Mesendoderm (in vitro differentiated cells): ENCODE data around the gene MINAR2.

Source experiments
- DNase-seq: peaks from one replicate; pipeline ENCODE4 v3.0.0; 2013
- H2AK5ac ChIP-seq: 2 replicates; pipeline ENCODE4 v1.6.1; 2013; ENCODE audit warnings: low read length, inconsistent platforms
- H2BK120ac ChIP-seq: 2 replicates; pipeline ENCODE4 v1.6.1; 2013; ENCODE audit warnings: low read depth, mild to moderate bottlenecking, low read length, moderate library complexity, mixed read lengths
- H2BK15ac ChIP-seq: replicated peaks from 2 replicates; pipeline ENCODE4 v1.6.1; 2013; ENCODE audit warnings: low read depth, mild to moderate bottlenecking, moderate library complexity
- H2BK5ac ChIP-seq: 2 replicates; pipeline ENCODE4 v1.6.1; 2013; ENCODE audit warnings: low read length, inconsistent platforms
- H3K18ac ChIP-seq: 2 replicates; pipeline ENCODE4 v1.6.1; 2013; ENCODE audit warnings: mild to moderate bottlenecking, low read length, mixed read lengths
- H3K23ac ChIP-seq: one replicate; pipeline ENCODE4 v1.6.1; 2013; ENCODE audit warnings: low read length
- H3K27ac ChIP-seq: 2 replicates; pipeline ENCODE4 v1.5.1; 2013; ENCODE audit warnings: low read depth, mild to moderate bottlenecking, inconsistent platforms, low read length, moderate library complexity
- H3K27me3 ChIP-seq: 2 replicates; pipeline ENCODE4 v1.6.1; 2013; ENCODE audit warnings: low read length, control low read depth, mild to moderate bottlenecking, inconsistent platforms; ENCODE audit not compliant: insufficient read depth, poor library complexity
- H3K36me3 ChIP-seq: 2 replicates; pipeline ENCODE4 v1.6.1; 2013; ENCODE audit warnings: low read length, inconsistent platforms; ENCODE audit not compliant: control insufficient read depth, insufficient read depth
- H3K4ac ChIP-seq: one replicate; pipeline ENCODE4 v1.6.1; 2013; ENCODE audit warnings: low read depth, mild to moderate bottlenecking, low read length, moderate library complexity
- H3K4me1 ChIP-seq: 2 replicates; pipeline ENCODE4 v1.6.1; 2013; ENCODE audit warnings: low read depth, low read length, inconsistent platforms; ENCODE audit not compliant: control insufficient read depth
- H3K4me2 ChIP-seq: 2 replicates; pipeline ENCODE4 v1.6.1; 2013; ENCODE audit warnings: low read length
- H3K4me3 ChIP-seq: 2 replicates; pipeline ENCODE4 v1.5.1; 2013; ENCODE audit warnings: mild to moderate bottlenecking, low read length
- H3K56ac ChIP-seq: one replicate; pipeline ENCODE4 v1.6.1; 2013; ENCODE audit warnings: low read length
- H3K79me1 ChIP-seq: 2 replicates; pipeline ENCODE4 v1.6.1; 2013; ENCODE audit warnings: low read length, inconsistent platforms
- H3K79me2 ChIP-seq: 2 replicates; pipeline ENCODE4 v1.6.1; 2013; ENCODE audit warnings: mild to moderate bottlenecking, low read length; ENCODE audit not compliant: control insufficient read depth, insufficient read depth
- H3K9ac ChIP-seq: 2 replicates; pipeline ENCODE4 v1.6.1; 2013; ENCODE audit warnings: low read length, inconsistent platforms
- H4K5ac ChIP-seq: one replicate; pipeline ENCODE4 v1.6.1; 2013; ENCODE audit warnings: low read length
- H4K8ac ChIP-seq: one replicate; pipeline ENCODE4 v1.6.1; 2013; ENCODE audit warnings: low read depth, mild to moderate bottlenecking, control low read depth, low read length, moderate library complexity
- WGBS: extraction: QIAGEN DNeasy Blood & Tissue Kit; methylation state at CpG from one replicate; pipeline ENCODE4 v1.1.7; 2013; ENCODE audit warnings: low lambda C conversion rate, missing lambda C conversion rate; ENCODE audit not compliant: insufficient coverage; ENCODE audit errors: extremely low coverage; 5-methylcytosine and 5-hydroxymethylcytosine counted together

MINAR2 gene

DNA sequence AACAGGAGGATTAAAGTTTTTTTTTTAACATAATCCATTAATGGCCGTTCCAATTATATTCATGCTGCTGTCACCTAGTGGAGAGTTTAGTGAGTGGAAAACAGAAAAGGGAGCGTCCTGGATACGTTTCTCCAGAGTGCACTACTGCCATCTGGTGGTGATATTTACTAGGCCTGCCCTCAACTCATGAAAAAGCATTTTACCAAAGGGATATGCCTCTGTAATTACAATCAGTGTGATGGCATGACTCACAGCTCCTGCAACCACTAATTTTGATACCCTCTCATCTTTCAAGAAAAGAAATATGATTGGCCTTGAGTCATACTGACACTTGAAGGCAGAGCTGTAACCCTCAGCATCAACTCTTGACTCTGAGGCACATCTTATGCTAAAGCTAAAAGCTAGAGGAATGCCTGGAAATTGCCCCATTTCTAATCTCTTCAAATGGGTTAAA is 20.1 kb downstream of the MINAR2 start:
- WGBS: no CpG with 5 or more reads among the region's 3 CpGs

DNA sequence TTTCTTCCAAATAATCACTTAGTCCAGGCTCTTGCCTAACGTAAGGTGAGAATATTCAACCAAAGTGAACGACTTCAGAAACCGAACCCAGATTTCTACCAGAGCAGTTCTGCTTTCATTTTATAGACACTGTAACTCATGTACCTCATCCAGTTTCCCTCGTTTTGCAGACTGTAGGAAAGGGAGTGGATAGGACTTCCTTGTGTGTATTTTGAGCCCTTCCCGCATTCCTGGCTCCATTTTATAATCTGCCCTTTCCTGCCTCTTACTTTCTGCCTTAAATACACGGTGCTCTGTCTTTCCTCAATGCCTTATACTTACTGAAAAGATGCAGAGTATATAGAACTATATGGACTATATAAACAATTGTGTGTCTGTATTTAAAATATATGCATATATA is 20.8 kb downstream of the MINAR2 start:
- Histone ChIP-seq H3K56ac (peak overlapping the region; percentile 2), H4K5ac (no peak overlapping the region), H3K9ac (no peak overlapping the region), H2BK120ac (no peak overlapping the region), H3K23ac (no peak overlapping the region), H3K27me3 (no peaks in the 10 kb centered on the region), H2BK5ac (no peak overlapping the region), H2BK15ac (no peak overlapping the region), H3K4me1 (no peaks in the 10 kb centered on the region), H3K4me3 (no peak overlapping the region), H3K79me2 (no peaks in the 10 kb centered on the region), H3K27ac (no peak overlapping the region), H3K4ac (no peak overlapping the region), H3K18ac (no peak overlapping the region), H3K4me2 (no peak overlapping the region), H4K8ac (no peak overlapping the region), H2AK5ac (no peak overlapping the region), H3K36me3 (no peaks in the 10 kb centered on the region), H3K79me1 (no peaks in the 10 kb centered on the region)
- no CpG with 5 or more reads among the region's 6 CpGs for WGBS
- DNase-seq: no peak

More for the DNA sequence above, 20.1 kb downstream of the MINAR2 start:
- Histone ChIP-seq H3K4me2 (no peak overlapping the region), H3K18ac (no peak overlapping the region), H3K56ac (peak overlapping the region; percentile 59), H3K79me2 (no peaks in the 10 kb centered on the region), H3K23ac (no peak overlapping the region), H3K9ac (no peak overlapping the region), H3K4me1 (no peaks in the 10 kb centered on the region), H2BK15ac (no peak overlapping the region), H3K4ac (no peak overlapping the region), H4K5ac (no peak overlapping the region), H3K27me3 (no peaks in the 10 kb centered on the region), H3K27ac (no peak overlapping the region), H2AK5ac (no peak overlapping the region), H2BK120ac (no peak overlapping the region), H3K4me3 (no peak overlapping the region), H4K8ac (no peak overlapping the region), H2BK5ac (no peak overlapping the region), H3K36me3 (no peaks in the 10 kb centered on the region), H3K79me1 (no peaks in the 10 kb centered on the region)
- DNase-seq: peak; percentile 91

DNA sequence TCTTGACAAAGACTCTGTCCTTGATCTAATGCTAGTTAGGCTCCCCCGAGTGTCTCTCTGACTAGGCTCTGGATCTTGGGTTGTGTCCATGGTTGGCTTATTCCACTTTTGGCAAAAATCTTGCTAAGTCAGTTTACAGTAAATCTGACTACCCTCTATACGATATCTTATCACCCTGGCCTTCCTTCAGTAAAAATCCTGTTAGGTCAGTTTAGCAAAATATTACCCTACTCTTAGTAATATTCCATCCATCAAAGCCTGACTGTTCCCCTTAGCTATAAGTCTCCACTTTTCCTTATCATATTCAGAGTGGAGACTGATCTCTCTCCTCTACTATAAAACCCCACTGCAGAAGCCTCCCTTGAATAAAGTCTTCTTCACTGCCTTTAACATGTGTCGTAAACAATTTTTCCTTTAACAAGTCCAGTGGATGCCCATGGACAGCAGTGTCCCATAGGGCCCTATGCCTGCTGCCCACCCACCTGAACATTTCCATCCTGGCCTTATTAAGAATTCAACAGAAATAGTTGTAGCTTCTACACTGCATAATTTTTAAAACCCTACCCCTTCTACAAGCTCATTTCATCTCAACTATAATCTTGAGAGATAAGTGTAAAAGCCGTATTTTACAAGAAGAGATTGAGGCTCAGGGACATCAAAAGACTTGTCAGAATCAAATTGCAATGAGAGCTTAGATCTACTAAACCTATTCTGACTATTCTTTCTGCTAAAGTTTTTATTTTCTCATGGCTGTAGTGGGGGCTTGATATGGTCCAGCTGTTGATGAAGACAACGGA is 22.3 kb downstream of the MINAR2 start:
- H2BK15ac ChIP-seq: no peak overlapping the region
- H2AK5ac ChIP-seq: no peak overlapping the region
- no peak overlapping the region for H4K5ac ChIP-seq
- no peak overlapping the region for H3K4me3 ChIP-seq
- H3K4me1 ChIP-seq: no peaks in the 10 kb centered on the region
- H3K79me2 ChIP-seq: no peaks in the 10 kb centered on the region
- H3K27ac ChIP-seq: no peak overlapping the region
- no peaks in the 10 kb centered on the region for H3K36me3 ChIP-seq
- no peak overlapping the region for H3K9ac ChIP-seq
- no peak overlapping the region for H3K23ac ChIP-seq
- no peak overlapping the region for H3K4ac ChIP-seq
- no peaks in the 10 kb centered on the region for H3K79me1 ChIP-seq
- H2BK5ac ChIP-seq: no peak overlapping the region
- no peak for DNase-seq
- H3K4me2 ChIP-seq: no peak overlapping the region
- WGBS: no CpG with 5 or more reads among the region's 5 CpGs
- H4K8ac ChIP-seq: no peak overlapping the region
- no peak overlapping the region for H3K18ac ChIP-seq
- no peak overlapping the region for H2BK120ac ChIP-seq
- H3K27me3 ChIP-seq: no peaks in the 10 kb centered on the region
- no peak overlapping the region for H3K56ac ChIP-seq

DNA sequence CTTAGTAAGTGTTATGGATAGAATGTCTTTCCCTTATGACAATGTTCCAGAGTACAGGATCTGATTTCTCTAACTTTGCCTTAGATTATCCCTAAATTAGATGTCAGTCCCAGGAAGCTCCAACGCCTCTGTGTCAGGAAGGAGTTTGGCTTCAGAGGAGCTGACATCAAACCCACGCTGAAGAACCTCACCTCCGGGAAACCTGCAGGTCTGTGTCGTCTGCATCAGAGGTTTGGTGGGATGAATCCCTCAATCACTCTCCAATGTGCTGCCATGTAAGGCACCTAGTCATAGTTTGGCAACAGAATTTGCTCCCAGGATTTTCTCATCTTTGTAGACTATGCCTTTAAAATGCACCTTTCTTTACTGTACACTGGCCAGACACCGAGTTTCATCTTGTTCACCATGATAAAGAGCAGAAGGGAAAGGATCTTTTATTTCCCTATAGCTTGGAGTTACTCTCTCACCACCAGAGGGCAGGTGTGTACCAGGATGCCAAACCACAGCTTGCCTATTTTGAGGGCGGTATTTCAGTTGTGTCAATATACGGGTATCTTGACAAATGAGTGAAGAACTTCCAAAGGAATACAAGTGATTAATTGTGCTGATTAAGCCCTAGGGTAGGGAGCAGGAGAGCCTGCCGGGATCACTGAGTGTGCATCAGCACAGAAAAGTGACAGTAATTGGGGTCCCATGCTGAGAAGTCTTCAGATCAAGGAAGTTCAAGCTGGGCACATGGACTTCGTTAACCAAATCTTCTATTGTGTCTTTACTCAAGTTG is 23.4 kb downstream of the MINAR2 start:
- Histone ChIP-seq H2BK5ac (no peak overlapping the region), H3K4me1 (no peaks in the 10 kb centered on the region), H3K36me3 (no peaks in the 10 kb centered on the region), H3K23ac (no peak overlapping the region), H2AK5ac (no peak overlapping the region), H3K4me2 (no peak overlapping the region), H4K5ac (no peak overlapping the region), H3K79me2 (no peaks in the 10 kb centered on the region), H3K4me3 (no peak overlapping the region), H3K56ac (peak overlapping the region; percentile 44), H3K79me1 (no peaks in the 10 kb centered on the region), H3K18ac (no peak overlapping the region), H3K9ac (no peak overlapping the region), H3K27ac (no peak overlapping the region), H3K27me3 (no peaks in the 10 kb centered on the region), H2BK15ac (no peak overlapping the region), H2BK120ac (no peak overlapping the region), H4K8ac (no peak overlapping the region), H3K4ac (no peak overlapping the region)
- no CpG with 5 or more reads among the region's 9 CpGs for WGBS
- DNase-seq: peak; percentile 75

DNA sequence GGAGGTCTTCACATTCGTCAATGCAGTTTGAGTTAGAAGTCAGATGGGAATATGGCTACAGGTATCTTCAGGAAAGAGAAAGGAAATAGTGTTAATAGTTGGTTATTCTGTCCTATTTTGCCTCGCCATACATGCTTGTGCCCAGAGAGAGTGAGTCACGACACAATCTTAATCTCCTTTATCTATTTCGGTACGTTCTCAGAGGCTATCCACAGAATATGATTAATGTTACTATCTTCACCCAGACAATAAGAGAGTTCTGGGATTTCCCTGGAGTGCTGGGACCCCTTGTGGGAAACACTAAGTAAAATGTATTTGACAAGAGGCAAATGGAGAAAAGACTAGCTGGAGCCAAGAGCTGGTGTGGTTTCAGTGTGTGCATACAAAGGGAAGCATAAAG is 25.5 kb downstream of the MINAR2 start:
- no peak overlapping the region for H3K27ac ChIP-seq
- no peak overlapping the region for H4K8ac ChIP-seq
- no peak overlapping the region for H3K18ac ChIP-seq
- no peak for DNase-seq
- no peak overlapping the region for H2BK5ac ChIP-seq
- no peak overlapping the region for H4K5ac ChIP-seq
- H2BK120ac ChIP-seq: no peak overlapping the region
- H3K36me3 ChIP-seq: no peaks in the 10 kb centered on the region
- H3K9ac ChIP-seq: no peak overlapping the region
- H3K79me2 ChIP-seq: no peaks in the 10 kb centered on the region
- WGBS: no CpG with 5 or more reads among the region's 5 CpGs
- H3K79me1 ChIP-seq: no peaks in the 10 kb centered on the region
- H2BK15ac ChIP-seq: no peak overlapping the region
- H3K56ac ChIP-seq: no peak overlapping the region
- no peaks in the 10 kb centered on the region for H3K27me3 ChIP-seq
- H3K23ac ChIP-seq: no peak overlapping the region
- no peaks in the 10 kb centered on the region for H3K4me1 ChIP-seq
- H3K4me2 ChIP-seq: no peak overlapping the region
- H2AK5ac ChIP-seq: no peak overlapping the region
- no peak overlapping the region for H3K4me3 ChIP-seq
- H3K4ac ChIP-seq: no peak overlapping the region
